DOHH2 (cell line): ENCODE measurements around the gene REEP3.

Source experiments
- EZH2phosphoT487 ChIP-seq: fragments of 200-600 bp; sonication (generic); IDR thresholded peaks from 2 replicates; pipeline ENCODE4 v1.6.1; 2017; ENCODE audit warnings: borderline replicate concordance, mild to moderate bottlenecking, antibody characterized with exemption, low read length, moderate library complexity, mixed read lengths
- TF ChIP-seq, protein P1 (sequence below): fragments of 200-600 bp; sonication (generic); IDR thresholded peaks from one replicate; pipeline ENCODE4 v1.5.1; 2014; ENCODE audit warnings: antibody characterized with exemption, mild to moderate bottlenecking, low read depth, low read length; ENCODE audit not compliant: poor library complexity, severe bottlenecking

DNA sequence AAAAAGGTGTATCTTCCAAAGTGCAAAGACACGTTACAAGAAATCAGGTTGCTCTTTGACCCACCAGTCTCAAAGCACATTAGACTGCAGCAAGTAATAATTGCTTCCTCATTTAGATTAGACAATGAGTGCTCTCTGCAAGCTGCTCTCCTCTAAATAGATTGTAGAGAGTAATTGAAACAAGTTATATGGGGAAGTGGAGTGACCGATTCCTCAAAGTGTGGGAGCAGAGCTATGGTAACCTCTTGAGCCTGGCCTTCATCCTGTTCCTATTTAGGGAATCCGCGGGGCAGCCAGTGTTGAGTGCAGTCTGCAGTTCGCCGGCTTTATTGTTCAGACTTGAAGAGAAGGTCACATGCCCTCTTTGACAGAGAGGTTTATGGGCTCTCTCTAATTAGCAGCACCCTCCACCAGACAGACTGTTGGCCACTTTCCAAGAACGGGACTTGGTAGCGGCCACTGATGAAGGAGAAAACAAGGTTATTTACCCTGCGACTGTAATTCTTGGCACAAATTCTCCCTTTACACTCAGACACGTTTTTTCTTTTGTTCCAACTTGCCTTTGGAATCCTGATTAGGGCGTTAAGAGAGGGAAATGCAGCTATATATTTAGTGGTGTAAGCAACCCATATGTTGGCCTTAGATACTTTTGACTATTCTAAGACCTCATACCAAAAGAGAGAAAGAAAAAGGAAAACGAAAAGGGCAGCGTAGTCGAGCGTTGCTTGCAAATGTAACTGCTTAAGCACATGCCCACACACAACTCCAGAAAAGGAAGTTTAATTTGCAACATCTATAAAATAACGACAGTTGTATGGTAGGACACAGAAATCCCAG is 107.5 kb downstream of the REEP3 start:
- no peak for TF ChIP-seq EZH2phosphoT487
- TF ChIP-seq, protein P1, sequence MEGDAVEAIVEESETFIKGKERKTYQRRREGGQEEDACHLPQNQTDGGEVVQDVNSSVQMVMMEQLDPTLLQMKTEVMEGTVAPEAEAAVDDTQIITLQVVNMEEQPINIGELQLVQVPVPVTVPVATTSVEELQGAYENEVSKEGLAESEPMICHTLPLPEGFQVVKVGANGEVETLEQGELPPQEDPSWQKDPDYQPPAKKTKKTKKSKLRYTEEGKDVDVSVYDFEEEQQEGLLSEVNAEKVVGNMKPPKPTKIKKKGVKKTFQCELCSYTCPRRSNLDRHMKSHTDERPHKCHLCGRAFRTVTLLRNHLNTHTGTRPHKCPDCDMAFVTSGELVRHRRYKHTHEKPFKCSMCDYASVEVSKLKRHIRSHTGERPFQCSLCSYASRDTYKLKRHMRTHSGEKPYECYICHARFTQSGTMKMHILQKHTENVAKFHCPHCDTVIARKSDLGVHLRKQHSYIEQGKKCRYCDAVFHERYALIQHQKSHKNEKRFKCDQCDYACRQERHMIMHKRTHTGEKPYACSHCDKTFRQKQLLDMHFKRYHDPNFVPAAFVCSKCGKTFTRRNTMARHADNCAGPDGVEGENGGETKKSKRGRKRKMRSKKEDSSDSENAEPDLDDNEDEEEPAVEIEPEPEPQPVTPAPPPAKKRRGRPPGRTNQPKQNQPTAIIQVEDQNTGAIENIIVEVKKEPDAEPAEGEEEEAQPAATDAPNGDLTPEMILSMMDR: no peak
